ENCODE results near the gene PTPN14.

DNA sequence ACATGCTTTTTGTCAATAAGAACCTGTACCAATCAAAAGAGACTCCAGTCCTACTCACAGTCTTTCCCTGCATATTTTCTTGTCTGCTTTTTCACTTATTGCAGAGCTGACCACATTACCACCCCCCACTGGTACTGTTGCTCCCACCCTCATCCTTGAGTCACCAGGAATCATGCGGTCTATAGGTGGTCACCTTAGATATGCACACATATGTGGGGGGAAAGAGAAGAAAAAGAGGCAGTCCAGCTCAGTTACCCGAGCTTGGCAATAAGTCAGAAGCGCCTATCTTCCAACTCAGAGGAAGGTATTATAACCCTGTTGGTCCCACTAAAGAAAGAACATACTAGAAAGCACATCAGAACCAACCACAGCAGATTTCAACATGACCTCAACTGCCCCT is 151.3 kb downstream of the PTPN14 start:
- TF ChIP-seq, protein P1, sequence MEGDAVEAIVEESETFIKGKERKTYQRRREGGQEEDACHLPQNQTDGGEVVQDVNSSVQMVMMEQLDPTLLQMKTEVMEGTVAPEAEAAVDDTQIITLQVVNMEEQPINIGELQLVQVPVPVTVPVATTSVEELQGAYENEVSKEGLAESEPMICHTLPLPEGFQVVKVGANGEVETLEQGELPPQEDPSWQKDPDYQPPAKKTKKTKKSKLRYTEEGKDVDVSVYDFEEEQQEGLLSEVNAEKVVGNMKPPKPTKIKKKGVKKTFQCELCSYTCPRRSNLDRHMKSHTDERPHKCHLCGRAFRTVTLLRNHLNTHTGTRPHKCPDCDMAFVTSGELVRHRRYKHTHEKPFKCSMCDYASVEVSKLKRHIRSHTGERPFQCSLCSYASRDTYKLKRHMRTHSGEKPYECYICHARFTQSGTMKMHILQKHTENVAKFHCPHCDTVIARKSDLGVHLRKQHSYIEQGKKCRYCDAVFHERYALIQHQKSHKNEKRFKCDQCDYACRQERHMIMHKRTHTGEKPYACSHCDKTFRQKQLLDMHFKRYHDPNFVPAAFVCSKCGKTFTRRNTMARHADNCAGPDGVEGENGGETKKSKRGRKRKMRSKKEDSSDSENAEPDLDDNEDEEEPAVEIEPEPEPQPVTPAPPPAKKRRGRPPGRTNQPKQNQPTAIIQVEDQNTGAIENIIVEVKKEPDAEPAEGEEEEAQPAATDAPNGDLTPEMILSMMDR (IDR thresholded peaks at IDR 0.05) = no peak
- no peak for TF ChIP-seq POLR2AphosphoS5 (IDR thresholded peaks at IDR 0.05)

Data from upper lobe of left lung (tissue), 4 donors.